Measurements from ENCODE around the gene MTF1. TPM values are rescaled to one million over a fixed set of nuclear protein-coding genes. Genes with fewer than 3 reads are reported as not detected.

MTF1 gene
- total RNA-seq, 5 donors from 2014 or later (not counting 1 experiment from before 2014, with no cell fraction given): 23.6 to 29.9 (median 24.9) TPM

GRCh38 chr1:37862330-37862729 is 2.9 kb upstream of the MTF1 start:
- no peaks in the 10 kb centered on the region for H3K27me3 Mint-ChIP-seq
- no peak for DNase-seq
- WGBS (ENCODE audit: insufficient coverage): no CpG with 5 or more reads among the region's 3 CpGs
- ATAC-seq (replicated peaks in 1 of 4): no peak
- H3K9me3 Mint-ChIP-seq: no peaks in the 10 kb centered on the region
- H3K27me3 ChIP-seq (replicated peaks in 1 of 2; ENCODE audit: control insufficient read depth in 2 of 2, extremely low read depth in 1 of 2, insufficient read depth in 2 of 2, low read length in 1 of 2): no peaks in the 10 kb centered on the region
- H3K9me3 ChIP-seq: no peaks in the 10 kb centered on the region
- no peak overlapping the region for H3K27ac ChIP-seq (ENCODE audit: low read length)
- H3K27ac Mint-ChIP-seq: no peak overlapping the region
- no peak overlapping the region for H3K4me3 ChIP-seq (ENCODE audit: control insufficient read depth in 1 of 2, extremely low read depth in 1 of 2, low read length in 1 of 2)
- peaks cover 29% of the 10 kb centered on the region for H3K36me3 Mint-ChIP-seq
- POLR2A ChIA-PET: interaction anchor here in 1 of 2 donors (0.6 kb wide), 1 partner anchor 140 kb away, joined by 4 read pairs; no protein-coding TSS in a partner anchor
- CTCF ChIA-PET: interaction anchor here in 1 of 2 donors (0.6 kb wide), 1 partner anchor 16 kb away, joined by 5 read pairs; no protein-coding TSS in a partner anchor
- H3K4me3 Mint-ChIP-seq: no peak overlapping the region
- peaks cover 0 to 17% of the 10 kb centered on the region in 2 donors for H3K36me3 ChIP-seq (ENCODE audit: control insufficient read depth in 2 of 2, extremely low read depth in 1 of 2, insufficient read depth in 1 of 2, low read length in 1 of 2)
- peaks cover 18 to 21% (median 18%) of the 10 kb centered on the region in 3 donors for H3K4me1 Mint-ChIP-seq
- peaks cover 11 to 18% of the 10 kb centered on the region in 2 experiments for H3K4me1 ChIP-seq (ENCODE audit: control insufficient read depth in 1 of 2, extremely low read depth in 1 of 2, insufficient read depth in 2 of 2, low read length in 2 of 2)

- no peak overlapping the region for H3K4me3 ChIP-seq (ENCODE audit: control insufficient read depth in 1 of 2, extremely low read depth in 1 of 2, low read length in 1 of 2)
- peaks cover 5 to 21% of the 10 kb centered on the region in 2 donors for H3K36me3 ChIP-seq (ENCODE audit: control insufficient read depth in 2 of 2, extremely low read depth in 1 of 2, insufficient read depth in 1 of 2, low read length in 1 of 2)
- no peak for ATAC-seq (replicated peaks in 1 of 4)
- peaks cover 11 to 22% of the 10 kb centered on the region in 2 experiments for H3K4me1 ChIP-seq (ENCODE audit: control insufficient read depth in 1 of 2, extremely low read depth in 1 of 2, insufficient read depth in 2 of 2, low read length in 2 of 2)
- Mint-ChIP-seq H3K27me3 (no peaks in the 10 kb centered on the region), H3K36me3 (peaks cover 31% of the 10 kb centered on the region), H3K9me3 (no peaks in the 10 kb centered on the region), H3K27ac (no peak overlapping the region), H3K4me3 (peak overlapping the region in 1 of 3 donors; percentile 94), H3K4me1 (peaks cover 26 to 27% (median 26%) of the 10 kb centered on the region in 3 donors)
- no peaks in the 10 kb centered on the region for H3K27me3 ChIP-seq (replicated peaks in 1 of 2; ENCODE audit: control insufficient read depth in 2 of 2, extremely low read depth in 1 of 2, insufficient read depth in 2 of 2, low read length in 1 of 2)
- no peaks in the 10 kb centered on the region for H3K9me3 ChIP-seq
- 100% methylated on average over 1 of the region's 4 CpGs for WGBS (ENCODE audit: insufficient coverage)
- ChIA-PET CTCF (no interaction called here), POLR2A (no interaction called here)
- DNase-seq: no peak
- no peak overlapping the region for H3K27ac ChIP-seq (ENCODE audit: low read length)
These were observed 1.8 kb upstream of the MTF1 start for GRCh38 chr1:37861151-37861550.

GRCh38 chr1:37860346-37860666 is 914 bp upstream of the MTF1 start:
- POLR2A ChIA-PET: no interaction called here
- no peak for ATAC-seq (replicated peaks in 1 of 4)
- H3K9me3 Mint-ChIP-seq: no peaks in the 10 kb centered on the region

GRCh38 chr1:37858931-37859506 is 373 bp downstream of the MTF1 start:
- H3K4me3 Mint-ChIP-seq: peak overlapping the region; percentile 94 to 100 (median 96)
- H3K27ac ChIP-seq (ENCODE audit: low read length): peak overlapping the region; percentile 84
- no peak for ATAC-seq (replicated peaks in 1 of 4)
- H3K27me3 Mint-ChIP-seq: no peaks in the 10 kb centered on the region
- POLR2A ChIA-PET: interaction anchor here in 1 of 2 donors (1.2 kb wide), 1 partner anchor 51 kb away, joined by 10 read pairs; the partner anchor contains the start of genes C1orf122 and YRDC
- H3K4me1 Mint-ChIP-seq: peaks cover 39 to 40% (median 40%) of the 10 kb centered on the region in 3 donors
- peak overlapping the region; percentile 97 to 99 for H3K4me3 ChIP-seq (ENCODE audit: control insufficient read depth in 1 of 2, extremely low read depth in 1 of 2, low read length in 1 of 2)
- no peaks in the 10 kb centered on the region for H3K9me3 Mint-ChIP-seq
- no peaks in the 10 kb centered on the region for H3K9me3 ChIP-seq
- H3K27ac Mint-ChIP-seq: peak overlapping the region; percentile 96
- peaks cover 11 to 35% of the 10 kb centered on the region in 2 experiments for H3K4me1 ChIP-seq (ENCODE audit: control insufficient read depth in 1 of 2, extremely low read depth in 1 of 2, insufficient read depth in 2 of 2, low read length in 2 of 2)
- CTCF ChIA-PET: interaction anchor here in 1 of 2 donors (1.0 to 1.6 kb wide), 10 partner anchors 9 to 169 kb away, joined by 3 to 19 read pairs (median 4); partner anchors contain the start of genes C1orf122, CDCA8, INPP5B and YRDC
- no peaks in the 10 kb centered on the region for H3K27me3 ChIP-seq (replicated peaks in 1 of 2; ENCODE audit: control insufficient read depth in 2 of 2, extremely low read depth in 1 of 2, insufficient read depth in 2 of 2, low read length in 1 of 2)
- H3K36me3 ChIP-seq (ENCODE audit: control insufficient read depth in 2 of 2, extremely low read depth in 1 of 2, insufficient read depth in 1 of 2, low read length in 1 of 2): peaks cover 5 to 19% of the 10 kb centered on the region in 2 donors
- H3K36me3 Mint-ChIP-seq: peaks cover 27% of the 10 kb centered on the region
- DNase-seq: peak in 6 of 35 experiments; percentile 0 to 8 (median 4)
- 4% methylated on average over 16 of the region's 21 CpGs for WGBS (ENCODE audit: insufficient coverage)

More at GRCh38 chr1:37860346-37860666, 914 bp upstream of the MTF1 start:
- no peaks in the 10 kb centered on the region for H3K27me3 Mint-ChIP-seq
- H3K27me3 ChIP-seq (replicated peaks in 1 of 2; ENCODE audit: control insufficient read depth in 2 of 2, extremely low read depth in 1 of 2, insufficient read depth in 2 of 2, low read length in 1 of 2): no peaks in the 10 kb centered on the region
- H3K4me3 Mint-ChIP-seq: peak overlapping the region; percentile 94 to 100 (median 96)
- peaks cover 29% of the 10 kb centered on the region for H3K36me3 Mint-ChIP-seq
- H3K27ac ChIP-seq (ENCODE audit: low read length): peak overlapping the region; percentile 84
- DNase-seq: no peak
- H3K4me1 Mint-ChIP-seq: peaks cover 28 to 29% (median 28%) of the 10 kb centered on the region in 3 donors
- peak overlapping the region; percentile 97 to 99 for H3K4me3 ChIP-seq (ENCODE audit: control insufficient read depth in 1 of 2, extremely low read depth in 1 of 2, low read length in 1 of 2)
- WGBS (ENCODE audit: insufficient coverage): 20% methylated on average over 4 of the region's 5 CpGs
- peak overlapping the region; percentile 96 for H3K27ac Mint-ChIP-seq
- H3K36me3 ChIP-seq (ENCODE audit: control insufficient read depth in 2 of 2, extremely low read depth in 1 of 2, insufficient read depth in 1 of 2, low read length in 1 of 2): peaks cover 5 to 18% of the 10 kb centered on the region in 2 donors
- H3K9me3 ChIP-seq: no peaks in the 10 kb centered on the region
- peaks cover 11 to 28% of the 10 kb centered on the region in 2 experiments for H3K4me1 ChIP-seq (ENCODE audit: control insufficient read depth in 1 of 2, extremely low read depth in 1 of 2, insufficient read depth in 2 of 2, low read length in 2 of 2)
- CTCF ChIA-PET: interaction anchor here (0.6 to 1.6 kb wide), 10 partner anchors 9 to 354 kb away, joined by 3 to 19 read pairs (median 4); partner anchors contain the start of genes C1orf122 (in 1 of the 2), CDCA8 (in 1 of the 2), INPP5B (in 1 of the 2) and YRDC (in 1 of the 2)

GRCh38 chr1:37854406-37854805 is 5.0 kb downstream of the MTF1 start:
- Mint-ChIP-seq H3K9me3 (no peaks in the 10 kb centered on the region), H3K4me3 (no peak overlapping the region), H3K27me3 (no peaks in the 10 kb centered on the region), H3K36me3 (peaks cover 27% of the 10 kb centered on the region), H3K4me1 (peaks cover 34 to 52% (median 48%) of the 10 kb centered on the region in 3 donors), H3K27ac (no peak overlapping the region)
- peaks cover 18 to 29% of the 10 kb centered on the region in 2 experiments for H3K4me1 ChIP-seq (ENCODE audit: control insufficient read depth in 1 of 2, extremely low read depth in 1 of 2, insufficient read depth in 2 of 2, low read length in 2 of 2)
- ATAC-seq (replicated peaks in 1 of 4) (no peak), DNase-seq (no peak)
- CTCF ChIA-PET: no interaction called here
- H3K27ac ChIP-seq (ENCODE audit: low read length): no peak overlapping the region
- H3K27me3 ChIP-seq (replicated peaks in 1 of 2; ENCODE audit: control insufficient read depth in 2 of 2, extremely low read depth in 1 of 2, insufficient read depth in 2 of 2, low read length in 1 of 2): no peaks in the 10 kb centered on the region
- POLR2A ChIA-PET: no interaction called here
- no peaks in the 10 kb centered on the region for H3K9me3 ChIP-seq
- no peak overlapping the region for H3K4me3 ChIP-seq (ENCODE audit: control insufficient read depth in 1 of 2, extremely low read depth in 1 of 2, low read length in 1 of 2)
- peaks cover 5 to 30% of the 10 kb centered on the region in 2 donors for H3K36me3 ChIP-seq (ENCODE audit: control insufficient read depth in 2 of 2, extremely low read depth in 1 of 2, insufficient read depth in 1 of 2, low read length in 1 of 2)
- 100% methylated on average over 1 of the region's 6 CpGs for WGBS (ENCODE audit: insufficient coverage)

- ATAC-seq (replicated peaks in 1 of 4): no peak
- H3K27ac ChIP-seq (ENCODE audit: low read length): no peak overlapping the region
- H3K9me3 ChIP-seq: no peaks in the 10 kb centered on the region
- peaks cover 5 to 33% of the 10 kb centered on the region in 2 donors for H3K36me3 ChIP-seq (ENCODE audit: control insufficient read depth in 2 of 2, extremely low read depth in 1 of 2, insufficient read depth in 1 of 2, low read length in 1 of 2)
- CTCF ChIA-PET: interaction anchor here in 1 of 2 donors (0.5 to 0.8 kb wide), 2 partner anchors 10 to 1373 kb away, joined by 4 read pairs; no protein-coding TSS in a partner anchor
- peak overlapping the region; percentile 10 to 35 for H3K27ac Mint-ChIP-seq
- peaks cover 31% of the 10 kb centered on the region for H3K36me3 Mint-ChIP-seq
- no peaks in the 10 kb centered on the region for H3K27me3 ChIP-seq (replicated peaks in 1 of 2; ENCODE audit: control insufficient read depth in 2 of 2, extremely low read depth in 1 of 2, insufficient read depth in 2 of 2, low read length in 1 of 2)
- H3K4me1 Mint-ChIP-seq: peaks cover 24 to 54% (median 51%) of the 10 kb centered on the region in 3 donors
- POLR2A ChIA-PET: no interaction called here
- H3K4me3 ChIP-seq (ENCODE audit: control insufficient read depth in 1 of 2, extremely low read depth in 1 of 2, low read length in 1 of 2): no peak overlapping the region
- DNase-seq: no peak
- no peaks in the 10 kb centered on the region for H3K9me3 Mint-ChIP-seq
- peaks cover 8 to 22% of the 10 kb centered on the region in 2 experiments for H3K4me1 ChIP-seq (ENCODE audit: control insufficient read depth in 1 of 2, extremely low read depth in 1 of 2, insufficient read depth in 2 of 2, low read length in 2 of 2)
- H3K27me3 Mint-ChIP-seq: no peaks in the 10 kb centered on the region
- peak overlapping the region in 1 of 3 donors; percentile 26 for H3K4me3 Mint-ChIP-seq
These were observed 6.2 kb downstream of the MTF1 start for GRCh38 chr1:37853157-37853556.

Data from T-cell (primary cell).